ENCODE results near the gene ZNF681. TPM values are rescaled to one million over a fixed set of nuclear protein-coding genes. Genes with fewer than 3 reads are reported as not detected.

Gene ZNF681
- total and polyA plus RNA-seq, 12 donors = 0.29 to 0.89 (median 0.56) TPM

DNA sequence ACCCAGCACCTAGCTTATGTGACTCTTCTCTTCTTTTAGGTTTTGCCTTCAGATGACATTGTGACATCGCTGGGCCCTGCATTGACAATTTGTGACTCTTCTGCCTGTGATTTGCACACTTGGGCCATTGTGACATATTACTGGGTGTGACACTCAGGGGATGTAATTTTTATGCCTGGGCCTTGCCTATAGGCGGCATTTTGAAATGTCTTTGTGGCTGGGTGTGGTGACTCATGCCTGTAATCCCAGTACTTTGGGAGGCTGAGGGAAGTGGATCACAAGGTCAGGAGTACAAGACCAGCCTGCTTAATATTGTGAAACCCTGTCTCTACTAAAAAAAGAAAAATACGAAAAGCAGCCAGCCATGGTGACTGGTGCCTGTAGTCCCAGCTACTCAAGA, 28.4 kb upstream of the ZNF681 start:
- DNase-seq (no peak), ATAC-seq (no peak)
- Histone ChIP-seq H3K4me1 (no peaks in the 10 kb centered on the region), H3K4me3 (no peak overlapping the region), H3K9me3 (peaks cover 0 to 4% (median 0%) of the 10 kb centered on the region in 11 donors), H3K27me3 (no peaks in the 10 kb centered on the region), H3K36me3 (no peaks in the 10 kb centered on the region), H3K27ac (no peak overlapping the region)
- WGBS, 2 donors = 93 to 98% methylated on average over 3 of the region's 3 CpGs
- intact Hi-C loops (cut with DNase I) = no loop called here
- TF ChIP-seq, protein P1, sequence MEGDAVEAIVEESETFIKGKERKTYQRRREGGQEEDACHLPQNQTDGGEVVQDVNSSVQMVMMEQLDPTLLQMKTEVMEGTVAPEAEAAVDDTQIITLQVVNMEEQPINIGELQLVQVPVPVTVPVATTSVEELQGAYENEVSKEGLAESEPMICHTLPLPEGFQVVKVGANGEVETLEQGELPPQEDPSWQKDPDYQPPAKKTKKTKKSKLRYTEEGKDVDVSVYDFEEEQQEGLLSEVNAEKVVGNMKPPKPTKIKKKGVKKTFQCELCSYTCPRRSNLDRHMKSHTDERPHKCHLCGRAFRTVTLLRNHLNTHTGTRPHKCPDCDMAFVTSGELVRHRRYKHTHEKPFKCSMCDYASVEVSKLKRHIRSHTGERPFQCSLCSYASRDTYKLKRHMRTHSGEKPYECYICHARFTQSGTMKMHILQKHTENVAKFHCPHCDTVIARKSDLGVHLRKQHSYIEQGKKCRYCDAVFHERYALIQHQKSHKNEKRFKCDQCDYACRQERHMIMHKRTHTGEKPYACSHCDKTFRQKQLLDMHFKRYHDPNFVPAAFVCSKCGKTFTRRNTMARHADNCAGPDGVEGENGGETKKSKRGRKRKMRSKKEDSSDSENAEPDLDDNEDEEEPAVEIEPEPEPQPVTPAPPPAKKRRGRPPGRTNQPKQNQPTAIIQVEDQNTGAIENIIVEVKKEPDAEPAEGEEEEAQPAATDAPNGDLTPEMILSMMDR (IDR thresholded peaks at IDR 0.05) = no peak

DNA sequence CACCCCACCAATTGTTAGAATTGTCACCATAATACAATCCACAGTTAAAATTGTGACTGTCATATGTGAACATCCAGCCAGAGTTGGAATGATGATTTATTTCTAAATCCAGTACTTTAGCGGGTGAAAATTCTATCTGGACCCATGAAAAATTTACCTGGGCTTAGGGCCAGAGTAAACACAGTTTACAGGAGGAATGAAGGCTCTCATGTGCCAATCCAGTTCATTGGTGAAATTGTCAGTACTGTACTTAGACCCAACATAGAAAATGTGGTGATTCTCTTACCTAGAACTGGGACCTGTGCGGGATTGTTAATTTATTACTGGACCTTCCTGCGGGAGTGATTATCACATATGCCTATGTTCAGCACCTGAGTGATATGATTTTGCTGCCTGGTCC, 27.3 kb upstream of the ZNF681 start:
- no peak for ATAC-seq
- DNase-seq = no peak
- WGBS, 2 donors = 72 to 90% methylated on average over 3 of the region's 3 CpGs
- TF ChIP-seq, protein P1 (IDR thresholded peaks at IDR 0.05) = no peak
- Histone ChIP-seq H3K4me3 (no peak overlapping the region), H3K27ac (no peak overlapping the region), H3K9me3 (peaks cover 0 to 12% (median 0%) of the 10 kb centered on the region in 11 donors), H3K36me3 (no peaks in the 10 kb centered on the region), H3K27me3 (no peaks in the 10 kb centered on the region), H3K4me1 (no peaks in the 10 kb centered on the region)
- intact Hi-C loops (cut with DNase I) = no loop called here

DNA sequence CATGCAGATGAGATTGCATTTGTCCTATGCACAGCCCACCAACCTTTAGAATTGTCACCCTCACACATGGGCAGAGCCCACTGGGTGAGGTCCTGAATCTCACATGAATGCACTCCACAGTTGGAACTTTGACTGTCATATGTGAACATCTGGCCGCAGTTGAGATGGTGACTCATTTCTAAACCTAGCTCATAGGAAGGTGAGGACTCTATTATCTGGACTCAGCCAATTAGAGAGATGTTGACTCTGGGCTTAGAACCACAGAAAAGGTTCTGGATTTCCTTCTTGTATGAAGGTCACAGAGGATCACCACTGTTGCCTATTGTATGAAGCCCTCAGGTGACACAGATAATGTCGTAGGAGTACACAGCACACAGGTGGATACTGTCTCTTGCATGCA, 25.6 kb upstream of the ZNF681 start:
- Histone ChIP-seq H3K4me3 (no peak overlapping the region), H3K27ac (no peak overlapping the region), H3K36me3 (no peaks in the 10 kb centered on the region), H3K4me1 (no peaks in the 10 kb centered on the region), H3K27me3 (no peaks in the 10 kb centered on the region), H3K9me3 (peaks cover 0 to 12% (median 0%) of the 10 kb centered on the region in 11 donors)
- intact Hi-C loops (cut with DNase I) = no loop called here
- DNase-seq = no peak
- TF ChIP-seq, protein P1 (IDR thresholded peaks at IDR 0.05) = no peak
- WGBS, 2 donors = 45 to 50% methylated on average over 2 of the region's 2 CpGs
- ATAC-seq = no peak

DNA sequence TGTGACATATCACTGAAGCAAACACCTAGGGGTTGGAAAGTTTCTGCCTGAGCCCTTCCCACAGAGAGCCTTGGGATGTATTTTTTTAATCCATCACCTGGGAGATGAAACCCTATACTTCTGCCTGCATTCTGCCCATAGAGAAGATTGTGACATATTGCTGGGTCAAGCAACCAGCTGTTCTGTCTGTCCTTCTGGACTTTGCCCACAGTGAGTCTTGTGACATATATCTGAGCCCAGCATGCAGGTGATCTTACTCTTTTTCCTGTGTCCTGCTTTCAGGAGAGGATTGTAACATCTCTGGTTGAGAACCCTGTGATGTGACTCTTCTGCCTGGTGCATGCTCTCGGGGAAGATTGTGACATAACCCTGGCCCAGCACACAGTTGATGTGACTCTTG, 24.9 kb upstream of the ZNF681 start:
- Histone ChIP-seq H3K4me3 (no peak overlapping the region), H3K27ac (no peak overlapping the region), H3K9me3 (peaks cover 0 to 12% (median 0%) of the 10 kb centered on the region in 11 donors), H3K27me3 (no peaks in the 10 kb centered on the region), H3K4me1 (no peaks in the 10 kb centered on the region), H3K36me3 (no peaks in the 10 kb centered on the region)
- DNase-seq (no peak), ATAC-seq (no peak)
- intact Hi-C loops (cut with DNase I) = no loop called here
- 0% methylated on average over 1 of the region's 1 CpG for WGBS, 2 donors
- TF ChIP-seq, protein P1 (IDR thresholded peaks at IDR 0.05) = no peak

All from heart right ventricle (tissue), 16 donors.